ENCODE data around the gene SLC2A3.
"Not testable (repeated sequence)": the region's sequence is repeated elsewhere in the genome, so short reads cannot be mapped to it uniquely, and the experiment has no call there.

- not testable (repeated sequence) for TF ChIP-seq POLR2AphosphoS2 (IDR thresholded peaks at IDR 0.05; ENCODE audit: low read depth, low read length); ETV5 (CRISPR knock-in tag; IDR thresholded peaks at IDR 0.05; ENCODE audit: borderline replicate concordance); SRF (IDR thresholded peaks at IDR 0.05; ENCODE audit: low read depth, low read length); ZNF570 (CRISPR knock-in tag; IDR thresholded peaks at IDR 0.05; ENCODE audit: borderline replicate concordance); HNF4G (IDR thresholded peaks at IDR 0.05; ENCODE audit: borderline replicate concordance, low read depth, low read length); HNF4G (CRISPR knock-in tag; IDR thresholded peaks at IDR 0.05; ENCODE audit: borderline replicate concordance, low read depth); ZFY (CRISPR knock-in tag; IDR thresholded peaks at IDR 0.05); SKI (IDR thresholded peaks at IDR 0.05; ENCODE audit: partially characterized antibody); PHF8 (CRISPR knock-in tag; IDR thresholded peaks at IDR 0.05); FOXC1 (CRISPR knock-in tag; IDR thresholded peaks at IDR 0.05; ENCODE audit: borderline replicate concordance); ZNF790 (CRISPR knock-in tag; IDR thresholded peaks at IDR 0.05; ENCODE audit: borderline replicate concordance); ZNF17 (CRISPR knock-in tag; IDR thresholded peaks at IDR 0.05); CTCF (CRISPR knock-in tag; IDR thresholded peaks at IDR 0.05)
Observed at GRCh38 chr12:7881736-7882120, 54.3 kb downstream of the SLC2A3 start.
